ENCODE measurements around the gene ZSWIM1.
"Not testable (repeated sequence)": the region's sequence is repeated elsewhere in the genome, so short reads cannot be mapped to it uniquely, and the experiment has no call there.

The ZSWIM1 gene

DNA sequence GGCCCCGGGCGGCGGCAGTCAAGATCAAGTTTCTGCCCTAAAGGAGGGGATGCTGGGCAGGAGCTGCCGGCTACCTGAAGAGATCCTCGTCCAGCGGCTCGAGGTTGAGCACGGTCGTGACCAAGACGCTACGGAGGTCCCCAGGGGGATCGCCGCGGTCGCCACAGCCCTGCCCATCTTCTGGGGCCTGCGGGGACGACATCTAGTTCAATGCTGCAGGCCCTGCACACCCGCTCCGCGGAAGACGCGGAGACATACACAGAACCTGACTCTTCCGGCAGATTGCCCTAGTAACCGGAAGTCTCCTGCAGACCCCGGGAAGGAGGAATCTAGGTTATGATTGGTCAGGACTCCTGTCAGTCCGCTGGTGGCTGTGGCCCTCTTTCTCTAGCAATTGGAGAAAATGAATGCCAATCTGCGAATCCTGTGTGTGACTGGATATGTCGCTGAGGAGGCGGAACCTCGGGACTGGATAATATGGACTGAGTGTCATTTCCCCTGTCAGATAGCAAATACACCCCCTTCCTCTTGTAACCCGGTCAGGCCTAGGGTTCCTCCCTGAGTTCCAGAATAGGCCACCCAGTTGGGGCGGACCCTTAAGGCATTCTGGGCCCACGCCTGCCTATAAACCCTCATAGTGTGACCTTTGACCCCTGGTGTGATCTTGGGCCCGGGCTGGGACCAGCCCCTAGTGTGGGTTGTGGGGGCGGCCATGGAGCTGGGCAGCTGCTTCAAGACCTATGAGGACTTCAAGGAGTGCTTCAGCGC is 23.7 kb upstream of the ZSWIM1 start, which contains the start of the genes ACOT8 and ZSWIM3:
ACOT8 (minus strand) TSS at position 279 of the 768 bp plus-strand sequence; CDS start at position 202, 77 bp downstream.
ZSWIM3 (plus strand) TSS at position 501 of the 768 bp plus-strand sequence; CDS start at position 713, 212 bp downstream.
- DNase-seq, result peak; percentile 99

- DNase-seq, result no peak
Observed at GRCh38 chr20:45857882-45858216, 23.2 kb upstream of the ZSWIM1 start.

DNA sequence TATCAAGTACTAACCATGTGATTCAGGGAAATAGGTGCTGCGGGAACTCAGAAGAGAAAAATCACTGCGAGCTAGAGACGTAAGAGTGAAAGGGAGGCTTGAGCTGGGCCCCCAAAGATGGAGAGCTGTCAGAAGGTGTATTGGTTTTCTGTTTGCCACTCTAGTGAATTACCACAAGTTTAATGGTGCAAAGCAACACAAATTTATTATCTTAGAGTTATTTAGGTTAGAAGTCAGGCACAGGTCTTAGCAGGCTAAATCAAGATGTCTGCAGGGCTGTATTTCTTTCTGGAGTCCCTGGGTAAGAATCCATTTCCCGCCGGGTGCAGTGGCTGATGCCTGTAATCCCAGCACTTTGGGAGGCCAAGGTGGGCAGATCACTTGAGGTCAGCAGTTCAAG is 21.1 kb upstream of the ZSWIM1 start:
- DNase-seq, result no peak

GRCh38 chr20:45860560-45861220 is 20.3 kb upstream of the ZSWIM1 start:
- no peak for DNase-seq

DNA sequence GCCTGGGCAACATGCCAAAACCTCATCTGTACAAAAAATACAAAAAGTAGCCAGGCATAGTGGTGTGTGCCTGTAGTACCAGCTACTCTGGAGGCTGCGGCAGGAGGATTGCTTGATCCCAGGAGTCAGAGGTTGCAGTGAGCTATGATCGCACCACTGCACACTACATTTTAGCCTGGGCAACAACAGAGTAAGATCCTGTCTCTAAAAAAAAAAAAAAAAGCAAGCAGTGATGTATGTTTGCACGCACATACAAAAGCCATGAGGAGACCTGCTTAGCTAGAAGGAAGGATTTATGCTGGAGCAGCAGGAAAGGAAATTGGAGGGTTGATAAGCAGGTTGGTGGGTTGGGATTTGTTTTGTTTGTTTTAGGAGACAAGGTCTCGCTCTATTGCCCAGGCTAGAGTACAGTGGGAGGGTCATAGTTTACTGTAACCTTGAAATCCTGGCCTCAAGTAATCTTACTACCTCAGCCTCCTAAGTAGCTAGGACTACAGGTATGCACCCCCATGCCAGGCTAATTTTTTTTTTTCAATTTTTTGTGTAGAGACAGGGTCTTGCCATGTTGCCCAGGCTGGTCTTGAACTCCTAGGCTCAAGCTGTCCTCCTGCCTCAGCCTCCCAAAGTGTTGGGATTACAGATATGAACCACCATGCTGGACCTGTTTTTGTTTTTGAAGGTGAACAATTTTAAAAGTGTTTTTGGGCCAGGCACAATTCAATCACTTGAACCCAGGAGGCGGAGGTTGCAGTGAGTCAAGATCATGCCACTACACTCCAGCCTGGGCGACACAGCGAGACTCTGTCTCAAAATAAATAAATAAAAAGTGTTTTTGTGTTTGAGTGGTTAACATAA is 19.6 kb upstream of the ZSWIM1 start:
- peak; percentile 72 for DNase-seq

DNA sequence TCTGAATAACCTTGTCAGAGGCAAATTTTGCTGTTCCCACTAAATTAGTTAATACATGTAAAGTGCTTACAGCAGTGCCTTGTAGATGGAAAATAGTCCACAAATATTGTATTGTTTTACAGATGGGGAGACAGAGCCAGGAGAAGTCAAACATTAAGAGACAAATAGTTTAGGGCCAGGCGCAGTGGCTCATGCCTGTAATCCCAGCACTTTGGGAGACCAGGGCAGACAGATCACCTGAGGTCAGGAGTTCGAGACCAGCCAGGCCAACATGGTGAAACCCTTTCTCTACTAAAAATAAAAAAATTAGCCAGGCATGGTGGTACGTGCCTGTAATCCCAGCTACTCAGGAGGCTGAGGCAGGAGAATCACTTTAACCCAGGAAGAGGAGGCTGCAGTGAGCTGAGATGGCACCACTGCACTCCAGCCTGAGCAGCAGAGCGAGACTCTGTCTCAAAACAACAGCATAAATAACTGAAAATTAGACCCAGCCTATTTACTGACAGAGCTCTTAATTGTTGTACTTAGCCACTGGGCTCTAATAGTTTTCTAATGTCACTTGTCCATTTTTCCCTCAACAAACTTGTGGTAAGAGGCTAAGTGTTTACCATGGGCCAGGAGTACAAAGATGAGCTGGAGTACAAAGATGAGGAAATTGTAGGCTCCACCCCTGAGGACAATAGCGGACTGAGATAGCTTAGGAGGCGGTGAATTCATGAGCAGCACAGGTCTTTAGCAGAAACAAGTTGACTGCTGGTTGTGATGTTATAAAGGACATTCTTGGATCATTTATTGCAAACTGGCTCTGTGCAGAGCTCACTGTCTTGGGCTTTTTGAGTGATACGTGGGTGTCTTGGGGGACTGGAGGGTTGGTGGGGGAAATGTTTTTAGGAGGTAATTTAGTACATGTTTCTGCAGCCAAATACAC is 17.2 kb upstream of the ZSWIM1 start:
- DNase-seq, result peak; percentile 47

DNA sequence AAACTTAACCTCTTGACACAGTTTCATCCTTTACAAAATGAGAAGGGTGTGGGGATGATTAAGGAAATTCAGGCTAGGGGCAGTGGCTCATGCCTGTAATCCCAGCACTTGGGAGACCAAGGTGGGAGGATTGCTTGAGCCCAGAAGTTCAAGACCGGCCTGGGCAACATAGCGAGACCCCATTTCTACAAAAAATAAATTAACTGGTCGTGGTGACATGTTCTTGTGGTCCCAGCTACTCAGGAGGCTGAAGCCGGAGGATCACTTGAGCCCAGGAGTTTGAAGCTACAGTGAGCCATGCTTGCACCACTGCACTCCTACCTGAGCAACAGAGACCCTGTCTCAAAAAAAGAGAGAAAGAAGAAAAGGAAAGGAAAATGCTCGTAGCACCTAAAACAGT is 14.6 kb upstream of the ZSWIM1 start:
- no peak for DNase-seq

- DNase-seq, result no peak
Observed at GRCh38 chr20:45867136-45867818, 13.8 kb upstream of the ZSWIM1 start.

GRCh38 chr20:45867819-45868176 is 13.2 kb upstream of the ZSWIM1 start:
- DNase-seq, result no peak

- no peak for DNase-seq
Observed at GRCh38 chr20:45872626-45873025, 8.4 kb upstream of the ZSWIM1 start.

GRCh38 chr20:45873409-45874103 is 7.5 kb upstream of the ZSWIM1 start:
- DNase-seq, result no peak

- DNase-seq, result not testable (repeated sequence)
Observed at GRCh38 chr20:45874104-45874481, 6.9 kb upstream of the ZSWIM1 start.

GRCh38 chr20:45874576-45874975 is 6.5 kb upstream of the ZSWIM1 start:
- DNase-seq, result no peak

- no peak for DNase-seq
Observed at GRCh38 chr20:45878076-45878761, 2.8 kb upstream of the ZSWIM1 start.

DNA sequence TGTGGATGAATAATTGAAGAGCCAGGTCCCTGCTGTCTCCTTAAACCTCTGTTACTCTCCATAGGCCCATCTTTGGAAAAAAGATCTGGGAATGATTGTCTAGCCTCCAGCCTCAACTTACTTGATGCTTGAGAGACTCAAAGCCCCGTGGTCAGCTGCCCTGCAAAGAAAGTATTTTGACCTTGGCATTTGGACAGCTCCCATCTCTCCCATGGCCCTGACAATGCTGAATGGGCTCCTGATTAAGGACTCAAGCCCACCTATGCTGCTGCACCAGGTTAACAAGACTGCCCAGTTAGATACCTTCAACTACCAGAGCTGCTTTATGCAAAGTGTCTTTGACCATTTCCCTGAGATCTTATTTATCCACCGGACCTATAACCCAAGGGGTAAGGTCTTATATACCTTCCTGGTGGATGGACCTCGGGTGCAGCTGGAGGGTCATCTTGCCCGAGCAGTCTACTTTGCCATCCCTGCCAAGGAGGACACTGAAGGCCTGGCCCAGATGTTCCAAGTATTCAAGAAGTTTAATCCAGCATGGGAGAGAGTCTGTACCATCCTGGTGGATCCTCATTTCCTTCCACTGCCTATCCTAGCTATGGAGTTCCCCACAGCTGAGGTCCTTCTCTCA is 1.6 kb downstream of the ZSWIM1 start:
- DNase-seq, result no peak

GRCh38 chr20:45883100-45883469 is 2.1 kb downstream of the ZSWIM1 start:
- DNase-seq, result no peak

GRCh38 chr20:45886590-45887345 is 5.7 kb downstream of the ZSWIM1 start:
- no peak for DNase-seq

DNA sequence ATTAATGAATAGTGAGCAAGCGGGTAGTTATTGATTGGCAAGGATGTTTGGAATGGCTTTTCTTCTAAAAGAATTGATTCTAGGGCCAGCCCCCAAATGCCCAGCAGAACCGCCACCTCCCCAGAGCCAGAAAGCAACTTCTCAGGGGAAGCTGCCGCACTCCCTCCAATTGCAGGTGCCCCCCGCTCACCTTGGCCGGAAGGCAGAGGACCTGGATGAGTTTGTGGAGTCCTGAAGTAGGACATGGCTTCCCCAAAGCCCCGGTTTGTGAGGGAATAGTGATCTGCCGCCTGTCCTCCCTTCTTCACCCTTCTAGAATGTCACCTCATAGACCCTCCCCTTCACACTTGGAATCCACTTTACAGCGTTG is 6.3 kb downstream of the ZSWIM1 start, which contains the start of gene SPATA25:
SPATA25 (minus strand) TSS at position 277 of the 370 bp plus-strand sequence; CDS start at position 245, 32 bp downstream.
- DNase-seq, result no peak

- no peak for DNase-seq
Observed at GRCh38 chr20:45888681-45889080, 7.7 kb downstream of the ZSWIM1 start.
